ENCODE data around the gene ZMIZ1.
"Not testable (repeated sequence)": the region's sequence is repeated elsewhere in the genome, so short reads cannot be mapped to it uniquely, and the experiment has no call there.

ZMIZ1 gene

DNA sequence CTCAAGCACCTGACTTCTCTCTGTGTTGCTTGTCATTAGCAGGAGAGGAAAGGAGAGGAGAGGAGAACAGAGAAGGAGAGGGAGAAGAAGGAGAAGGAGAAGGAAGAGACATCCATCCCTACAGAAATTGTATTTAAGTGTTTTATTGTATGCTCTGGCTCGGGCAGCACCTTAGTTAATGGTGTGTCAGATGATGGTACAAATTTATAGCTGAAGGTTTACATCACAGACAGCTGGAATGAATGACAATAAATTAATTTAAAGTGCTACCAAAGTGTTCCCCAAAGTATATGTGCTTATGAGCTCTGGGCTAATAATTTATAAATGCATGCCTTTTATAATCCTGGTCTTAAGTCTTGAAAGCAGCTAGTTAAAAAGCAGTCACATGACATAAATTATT is 38.1 kb upstream of the ZMIZ1 start:
- DNase-seq: no peak

DNA sequence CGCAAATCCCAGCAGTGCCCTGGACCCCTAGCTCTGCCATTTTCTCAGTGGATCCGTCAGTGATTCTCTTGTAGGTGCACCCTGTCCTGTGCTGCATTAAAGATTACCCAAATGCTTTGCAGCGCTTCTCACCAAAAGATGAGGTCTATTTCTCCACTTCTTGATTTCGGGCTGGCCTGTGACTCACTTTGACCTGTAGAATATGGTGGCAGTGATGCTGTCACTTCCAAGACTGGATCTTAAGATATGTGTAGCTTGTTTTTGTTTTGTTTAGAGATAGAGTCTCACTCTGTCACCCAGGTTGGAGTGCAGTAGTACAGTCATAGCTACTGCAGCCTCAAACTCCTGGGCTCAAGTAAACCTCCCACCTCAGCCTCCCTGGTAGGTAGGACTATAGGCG is 37.0 kb upstream of the ZMIZ1 start:
- no peak for DNase-seq

DNA sequence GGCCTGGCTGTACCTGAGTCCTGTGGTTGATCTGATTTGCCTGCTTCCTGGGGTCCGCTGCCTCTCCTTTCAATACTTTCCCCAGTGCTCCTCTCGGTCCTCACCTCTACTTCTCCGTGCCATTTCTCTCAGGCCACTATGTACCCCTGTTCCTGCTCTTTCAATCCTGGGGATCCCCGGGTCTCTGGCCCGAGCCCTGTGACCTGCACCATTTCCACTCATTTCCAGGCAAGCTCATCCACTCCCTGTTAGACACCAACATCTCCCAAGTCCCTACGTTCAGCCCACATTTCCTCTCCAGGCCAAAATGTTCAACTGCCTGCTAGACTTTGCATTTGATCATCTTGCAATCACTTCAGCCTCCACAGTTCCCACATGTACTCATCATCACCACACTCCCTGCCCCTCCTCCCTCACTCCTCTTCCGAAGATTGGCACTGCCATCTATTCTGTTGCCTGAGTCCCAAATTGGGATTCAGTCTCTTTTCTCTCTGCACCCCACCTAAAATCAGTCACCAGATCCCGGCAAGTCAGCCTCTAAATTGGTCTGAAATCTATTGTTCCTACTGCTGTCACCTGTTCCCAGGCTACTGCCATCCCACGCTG is 34.4 kb upstream of the ZMIZ1 start:
- no peak for DNase-seq

DNA sequence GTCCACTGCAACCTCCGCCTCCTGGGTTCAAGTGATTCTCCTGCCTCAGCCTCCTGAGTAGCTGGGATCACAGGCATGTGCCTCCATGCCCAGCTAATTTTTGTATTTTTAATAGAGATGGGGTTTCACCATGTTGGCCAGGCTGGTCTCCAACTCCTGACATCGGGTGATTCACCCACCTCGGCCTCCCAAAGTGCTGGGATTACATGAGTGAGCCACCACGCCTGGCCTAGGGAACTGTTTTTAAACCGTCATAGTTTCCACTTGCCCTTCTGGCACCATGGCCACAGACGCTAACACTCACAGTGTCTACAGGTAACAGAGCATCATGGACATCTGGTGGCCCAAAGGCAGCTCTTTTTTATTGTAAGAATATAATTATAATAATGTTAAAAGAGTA is 32.4 kb upstream of the ZMIZ1 start:
- DNase-seq: not testable (repeated sequence)

DNA sequence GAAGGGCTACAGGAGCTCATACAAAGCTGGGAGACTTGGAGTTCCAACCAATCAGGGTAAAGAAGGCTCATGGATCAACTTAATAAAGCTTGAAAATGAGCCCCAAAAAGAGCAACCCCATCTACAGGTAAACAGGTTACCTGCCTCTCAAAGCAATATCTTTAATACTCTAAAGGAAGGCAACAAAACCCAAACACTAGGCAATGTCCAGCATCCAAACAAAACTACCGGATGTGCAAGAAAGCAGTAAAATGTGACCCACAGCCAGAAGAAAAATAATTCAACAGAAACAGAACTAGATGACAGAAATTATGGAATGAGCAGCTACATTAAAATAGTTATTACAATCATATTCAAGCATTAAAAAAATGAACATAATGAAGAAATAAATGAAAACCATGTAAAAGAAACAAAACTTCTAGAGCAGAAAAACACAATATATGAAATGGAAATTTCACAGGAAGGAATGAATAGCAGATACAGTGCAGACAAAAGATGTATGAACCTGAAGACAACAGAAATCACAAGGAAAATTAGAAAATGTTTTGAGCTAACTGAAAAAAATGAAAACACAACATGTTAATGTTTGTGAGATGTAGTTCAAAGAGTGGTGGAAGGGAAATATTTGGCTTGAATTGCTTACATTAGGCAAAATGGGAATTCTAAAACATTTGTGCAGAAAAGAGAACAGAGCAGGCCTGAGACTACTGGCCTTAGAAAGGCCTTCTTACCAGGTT is 30.5 kb upstream of the ZMIZ1 start:
- DNase-seq: no peak

DNA sequence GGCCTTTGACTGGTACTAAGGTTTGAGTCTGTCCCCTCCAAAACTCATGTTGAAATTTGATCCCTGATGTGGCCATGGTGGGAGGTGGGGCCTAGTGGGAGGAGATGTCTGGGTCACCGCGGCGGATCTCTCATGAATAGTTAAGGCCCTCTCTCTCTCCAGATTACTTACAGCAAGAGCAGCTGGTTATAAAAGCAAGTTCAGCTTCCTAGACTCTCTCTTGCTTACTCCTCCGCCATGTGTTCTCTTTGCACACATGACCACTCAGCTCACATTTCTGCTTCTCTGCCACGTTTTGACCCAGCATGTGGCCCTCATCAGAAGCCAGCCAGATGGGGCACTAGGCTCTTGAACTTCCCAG is 29.9 kb upstream of the ZMIZ1 start:
- DNase-seq: no peak

DNA sequence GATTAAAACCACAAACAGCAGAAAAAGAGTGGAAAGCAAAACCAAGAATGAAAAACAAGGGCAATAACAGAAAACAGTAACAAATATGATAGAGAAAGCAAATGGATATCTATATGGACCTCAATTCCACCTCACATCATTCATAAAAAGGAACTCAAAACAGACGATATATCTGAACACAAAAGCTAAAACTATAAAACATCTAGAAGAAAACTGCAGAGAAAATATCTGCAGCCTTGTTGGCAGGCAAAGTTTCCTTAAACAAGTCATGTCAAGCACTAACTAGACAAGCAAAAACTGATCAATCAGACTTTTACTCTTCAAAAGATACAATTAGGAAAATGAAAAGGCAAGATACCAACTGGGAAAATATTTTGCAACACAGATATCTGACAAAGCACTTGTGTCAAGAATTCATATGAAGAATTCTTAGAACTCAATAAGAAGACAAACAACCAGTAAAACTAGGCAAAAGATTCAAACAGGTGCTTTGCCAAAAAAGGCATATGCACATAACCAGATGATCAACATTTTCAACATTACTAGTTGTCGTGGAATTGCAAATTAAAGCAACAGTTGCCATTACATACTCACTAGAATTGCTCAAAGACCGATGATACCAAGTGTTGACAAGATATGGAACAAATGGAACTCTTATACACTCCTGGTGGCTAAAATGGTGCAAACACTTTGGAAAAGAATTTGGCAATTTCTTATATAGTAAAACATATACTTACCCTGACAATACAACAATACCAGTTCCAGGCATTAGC is 25.9 kb upstream of the ZMIZ1 start:
- DNase-seq: no peak

DNA sequence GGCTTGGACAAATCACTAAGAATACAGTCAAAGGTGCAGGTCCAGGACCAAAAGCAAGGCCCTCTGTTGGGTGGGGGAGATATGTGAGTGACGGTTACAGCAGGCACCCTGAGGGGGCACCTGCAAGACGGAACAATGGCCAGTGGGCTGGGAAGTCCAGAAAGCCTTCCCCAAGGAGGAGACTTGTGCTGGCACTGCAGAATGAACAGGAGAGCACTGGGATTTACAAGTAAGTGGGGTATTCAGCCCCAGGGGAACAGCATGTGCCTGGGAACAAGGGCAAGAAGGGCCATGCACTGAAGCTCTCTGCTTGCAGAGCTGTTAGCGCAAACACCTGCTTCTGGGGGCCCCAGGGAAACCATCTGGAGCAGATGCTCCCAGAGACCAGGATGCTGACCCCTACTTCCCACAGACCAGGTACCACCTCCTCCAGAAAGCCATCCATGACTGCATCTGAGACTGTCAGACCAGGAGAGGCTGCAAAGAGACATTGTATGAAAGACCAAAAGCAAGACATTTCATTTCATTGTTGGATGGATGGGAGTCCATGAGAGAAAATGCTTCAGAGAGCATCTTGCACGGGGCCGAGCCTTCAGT is 24.6 kb upstream of the ZMIZ1 start:
- no peak for DNase-seq

DNA sequence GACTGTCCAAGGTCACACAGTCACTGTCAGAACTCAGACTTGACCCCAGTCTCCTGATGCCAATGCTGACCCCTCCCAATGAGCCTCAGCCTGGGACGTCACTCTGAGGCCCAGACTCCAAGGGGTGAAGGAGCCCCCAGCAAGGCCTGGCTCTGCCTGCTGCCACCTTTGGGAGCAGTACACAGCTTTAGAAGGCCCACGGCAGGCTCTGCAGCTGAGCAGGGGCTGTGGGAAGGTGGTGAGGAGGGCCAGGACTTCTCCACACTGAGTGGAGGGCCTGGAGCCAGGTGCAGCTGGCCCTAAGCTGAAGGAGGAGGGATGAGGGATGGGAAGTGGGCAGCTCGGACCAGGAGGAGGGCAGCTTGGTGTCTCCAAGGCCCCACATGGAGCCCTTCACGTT is 23.9 kb upstream of the ZMIZ1 start:
- DNase-seq: no peak

DNA sequence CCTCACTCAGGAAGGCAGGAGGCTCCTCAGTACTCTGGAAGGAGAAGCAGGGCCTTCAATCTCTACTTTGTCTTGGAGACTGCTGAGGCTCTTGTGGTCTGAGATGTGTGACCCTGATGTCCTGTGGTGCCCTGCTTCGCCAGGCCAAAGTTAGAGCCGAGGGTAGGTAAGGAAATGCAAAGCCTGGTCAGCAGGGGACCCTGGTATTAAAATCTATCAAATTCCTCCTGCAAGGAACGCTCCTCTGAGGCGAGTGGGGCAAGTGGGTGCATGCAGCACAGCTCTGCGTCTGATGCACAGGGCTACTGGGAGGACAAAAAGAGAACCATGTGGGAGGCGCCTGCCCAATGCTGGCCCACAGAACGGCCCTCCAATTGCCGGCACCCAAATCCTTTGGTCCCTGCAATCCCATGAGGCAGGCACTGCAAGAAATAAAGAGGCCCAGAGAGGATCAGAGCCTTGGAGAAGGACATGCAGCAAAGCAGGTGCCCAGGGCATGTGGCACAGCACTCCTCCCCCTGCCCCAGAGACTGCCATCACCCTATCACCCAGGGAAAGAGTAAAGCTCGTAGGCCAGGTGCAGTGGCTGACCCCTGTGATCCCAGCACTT is 23.1 kb upstream of the ZMIZ1 start:
- DNase-seq: no peak

DNA sequence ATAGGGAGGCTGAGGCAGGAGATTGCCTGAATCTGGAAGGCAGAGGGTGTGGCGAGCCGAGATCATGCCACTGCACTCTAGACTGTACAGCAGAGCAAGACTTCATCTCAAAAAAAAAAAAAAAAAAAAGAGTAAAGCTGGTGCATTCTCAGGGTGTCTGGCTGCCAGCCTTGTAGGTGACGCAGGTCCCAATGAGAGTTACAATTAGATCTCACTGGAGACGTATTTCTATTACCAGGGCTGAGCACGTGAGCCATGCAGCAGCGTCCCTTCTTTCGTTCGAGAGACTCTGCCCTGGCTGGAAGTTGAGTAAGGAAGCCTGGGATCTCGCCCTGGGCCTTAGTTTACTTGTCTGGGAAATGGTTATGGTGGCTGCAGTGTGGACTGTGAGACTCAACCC is 22.4 kb upstream of the ZMIZ1 start:
- DNase-seq: no peak

DNA sequence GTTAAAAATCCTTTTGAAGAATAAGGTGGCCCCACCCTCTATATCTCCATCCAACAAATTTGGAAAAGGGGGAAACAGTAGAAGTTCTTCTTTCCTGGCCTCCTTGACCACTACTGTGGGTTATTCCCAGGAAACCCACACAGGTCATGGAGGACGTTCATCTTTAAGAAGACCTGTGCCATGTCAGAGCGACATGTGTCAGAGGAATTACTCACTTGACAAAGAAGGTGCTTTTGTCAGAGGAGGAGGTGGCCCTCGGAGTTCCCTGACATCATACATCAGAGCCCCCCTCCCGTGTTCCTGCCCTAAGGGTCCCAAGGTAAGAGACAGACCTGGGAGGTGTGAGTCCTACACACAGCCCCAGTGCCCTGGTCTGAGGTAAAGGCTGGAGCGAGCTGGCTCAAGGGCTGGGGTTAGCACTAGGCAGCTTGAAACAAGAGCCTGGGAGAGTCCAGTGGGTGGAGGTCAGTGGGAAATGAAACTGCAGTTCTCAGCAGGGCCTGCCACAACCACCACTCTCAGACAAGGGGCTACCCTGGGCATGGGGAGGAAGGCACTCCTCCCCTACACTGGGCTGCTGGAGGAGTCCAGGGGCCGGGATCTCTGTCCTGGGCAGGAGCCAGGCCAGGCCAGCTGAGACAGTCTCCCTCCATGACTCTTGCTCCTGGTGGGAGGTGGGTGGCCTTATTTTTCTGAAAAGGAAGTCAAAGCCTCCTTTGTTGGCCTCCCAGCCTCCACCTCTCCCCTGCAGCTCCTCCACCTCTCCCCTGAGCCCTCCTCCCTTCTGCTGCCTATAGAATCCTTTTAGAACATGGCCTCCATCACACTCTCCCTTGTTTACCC is 21.8 kb upstream of the ZMIZ1 start:
- DNase-seq: no peak

DNA sequence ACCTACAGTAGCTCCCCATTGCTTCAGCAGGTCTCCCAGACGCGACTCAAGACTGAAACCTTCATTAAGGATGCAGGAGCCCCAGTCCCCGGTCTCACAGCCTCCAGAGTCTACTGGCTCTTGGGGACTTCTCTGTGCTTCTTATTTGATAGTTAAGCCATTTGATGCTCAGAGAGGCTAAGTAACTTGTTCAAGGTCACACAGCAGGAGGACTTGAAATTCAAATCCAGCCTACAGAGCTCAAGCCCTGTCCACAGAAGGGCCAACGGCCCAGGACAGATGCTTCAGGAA is 21.2 kb upstream of the ZMIZ1 start:
- DNase-seq: no peak

DNA sequence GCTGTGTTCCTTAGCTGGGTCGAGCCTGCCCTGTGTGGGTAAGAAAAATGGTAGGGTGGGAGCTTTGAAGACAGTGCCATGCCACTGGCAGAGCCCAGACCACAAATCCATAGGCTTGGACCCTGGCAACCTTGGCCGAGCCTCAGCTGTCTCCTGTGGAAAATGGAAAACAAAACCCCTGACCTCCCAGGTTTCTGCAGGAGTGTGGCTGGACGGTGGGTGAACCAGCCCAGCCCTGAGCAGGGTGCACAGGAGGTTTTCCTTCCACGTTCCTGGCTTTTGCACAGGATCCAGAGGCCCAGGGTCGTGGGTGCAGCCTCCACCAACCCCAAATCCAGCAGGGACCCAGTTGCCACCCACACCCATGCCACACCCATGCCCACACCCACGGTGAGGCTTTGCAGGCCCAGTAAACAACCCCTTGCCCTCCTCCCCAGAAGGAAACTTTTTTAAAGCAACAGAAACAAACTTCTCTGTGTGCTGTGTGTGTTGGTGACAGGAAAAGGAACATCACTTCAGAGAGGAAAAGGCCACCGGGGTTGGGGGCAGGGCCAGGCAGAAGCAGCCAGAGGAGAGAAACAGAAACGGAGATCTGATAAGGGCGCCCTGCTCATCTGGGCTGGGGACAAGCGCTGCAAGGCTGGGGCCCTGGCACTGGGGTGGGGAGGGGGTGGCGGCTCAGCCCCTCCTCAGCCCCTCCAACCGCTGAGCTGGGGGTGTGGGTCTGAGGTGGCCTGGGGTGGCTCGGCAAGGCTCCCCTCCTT is 20.7 kb upstream of the ZMIZ1 start:
- DNase-seq: peak; percentile 48 to 63

DNA sequence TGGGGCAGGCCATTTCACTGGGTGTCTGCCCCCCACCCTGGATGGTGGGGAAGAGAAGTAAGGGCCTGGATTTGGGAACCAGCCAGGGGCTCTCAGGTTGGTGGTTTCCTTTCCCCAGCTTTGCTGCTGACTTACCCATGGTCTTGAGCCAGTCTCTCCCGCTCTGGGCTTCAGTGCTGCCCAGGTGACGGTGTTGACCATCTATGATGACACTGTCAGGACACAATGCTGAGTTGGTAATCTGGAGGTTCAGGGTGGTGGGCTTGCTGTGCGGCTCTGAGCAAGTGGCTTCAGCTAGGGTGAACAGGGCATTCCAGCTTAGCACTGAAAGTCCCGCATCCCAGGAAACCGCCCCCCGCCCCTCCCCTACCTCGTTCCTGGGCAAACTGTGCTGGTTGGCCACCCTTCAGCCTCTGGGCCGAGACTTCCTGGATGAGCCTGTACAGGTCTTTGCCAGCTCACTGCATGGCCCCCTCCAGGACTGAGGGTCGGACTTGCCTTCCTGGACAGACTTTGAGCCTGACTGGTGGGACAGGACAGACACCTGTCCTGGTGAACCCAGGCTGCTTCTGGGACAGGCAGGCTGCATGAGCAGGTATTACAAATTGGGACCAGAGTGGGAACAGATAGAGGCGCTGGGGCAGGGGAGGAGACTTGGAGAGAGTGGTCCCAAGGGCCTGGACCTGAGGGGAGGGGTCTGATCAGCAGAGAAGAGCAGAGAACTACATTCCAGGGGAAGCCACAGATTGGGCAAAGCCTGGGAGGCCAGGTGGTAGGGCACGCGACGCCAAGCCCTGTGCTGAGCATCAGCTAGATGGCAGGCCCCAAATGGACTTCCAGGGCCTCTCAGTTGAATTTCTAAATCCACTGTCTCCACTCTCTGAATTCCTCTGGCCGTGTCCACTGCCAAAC is 19.9 kb upstream of the ZMIZ1 start:
- no peak for DNase-seq

DNA sequence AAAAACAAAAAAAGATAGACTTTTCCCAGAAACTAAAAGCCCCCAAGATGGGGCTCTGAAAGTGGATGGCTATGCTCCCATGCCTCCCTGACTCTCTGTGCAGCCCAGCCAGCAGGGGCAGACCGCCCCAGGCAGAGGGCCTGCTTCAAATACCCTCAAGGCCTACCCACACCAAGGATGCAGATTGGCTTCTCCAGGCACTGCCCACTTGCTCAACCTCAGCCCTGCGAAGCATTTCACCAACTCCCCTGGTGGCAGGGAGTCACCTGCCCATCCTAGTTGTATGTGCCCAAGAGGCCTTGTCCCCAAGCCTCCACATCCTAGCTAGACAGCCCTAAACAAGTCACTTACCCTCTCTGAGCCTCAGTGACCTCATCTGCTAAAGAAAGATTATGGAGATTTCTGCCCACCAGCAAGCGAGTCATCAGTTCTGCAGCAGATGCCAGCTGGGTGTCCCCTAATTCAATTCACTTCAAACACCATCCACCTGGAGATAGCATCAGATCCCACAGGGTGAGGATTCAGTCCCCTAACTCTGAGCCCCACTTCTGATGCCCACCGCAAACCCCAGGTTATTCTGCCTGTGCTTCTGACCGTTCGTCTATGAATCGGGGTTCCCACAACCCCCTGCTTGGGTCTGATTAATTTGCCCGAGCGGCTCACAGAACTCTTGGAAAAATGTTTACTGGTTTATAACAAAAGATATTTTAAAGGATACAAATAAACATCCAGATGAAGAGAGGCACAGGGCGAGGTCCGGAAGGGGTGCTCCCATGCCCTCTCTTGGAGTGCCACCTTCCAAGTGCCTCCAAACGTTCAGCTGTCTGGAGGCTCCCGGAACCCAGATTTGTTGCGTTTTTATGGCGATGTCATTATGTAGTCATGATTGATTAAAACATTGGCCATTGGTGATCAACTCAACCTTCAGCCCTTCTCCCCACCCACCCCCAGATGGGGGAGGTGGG is 18.6 kb upstream of the ZMIZ1 start:
- DNase-seq: no peak

DNA sequence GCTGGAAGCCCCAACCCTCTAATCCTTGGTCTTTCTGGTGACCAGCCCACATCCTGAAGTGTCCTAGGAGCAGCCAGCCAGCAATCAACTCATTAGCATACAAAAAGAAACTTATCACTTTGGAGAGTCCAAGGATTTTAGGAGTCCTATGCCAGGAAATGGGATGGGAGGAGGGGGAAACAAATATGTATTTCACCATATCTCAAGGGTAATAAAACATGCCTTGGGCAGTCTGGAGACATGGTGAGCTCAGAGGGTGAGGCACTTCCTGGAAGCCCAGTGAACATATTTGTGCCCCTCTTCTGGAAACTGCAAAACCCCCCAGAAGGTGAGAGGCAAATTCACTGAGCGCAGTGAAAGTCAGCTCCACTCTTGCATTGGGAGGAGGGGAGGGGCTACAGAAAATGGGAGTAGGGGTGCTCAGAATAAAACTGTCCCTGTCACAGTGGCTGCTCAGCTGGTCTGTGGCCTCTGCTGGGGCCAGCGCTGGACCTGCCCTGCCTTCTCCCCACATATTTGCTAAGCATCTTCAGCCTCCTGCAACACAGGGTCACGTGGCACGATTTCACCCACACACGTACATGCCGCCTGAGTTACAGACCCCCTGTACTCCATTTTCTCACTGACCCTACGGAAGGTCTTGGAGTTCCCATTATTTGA is 17.7 kb upstream of the ZMIZ1 start:
- DNase-seq: no peak

DNA sequence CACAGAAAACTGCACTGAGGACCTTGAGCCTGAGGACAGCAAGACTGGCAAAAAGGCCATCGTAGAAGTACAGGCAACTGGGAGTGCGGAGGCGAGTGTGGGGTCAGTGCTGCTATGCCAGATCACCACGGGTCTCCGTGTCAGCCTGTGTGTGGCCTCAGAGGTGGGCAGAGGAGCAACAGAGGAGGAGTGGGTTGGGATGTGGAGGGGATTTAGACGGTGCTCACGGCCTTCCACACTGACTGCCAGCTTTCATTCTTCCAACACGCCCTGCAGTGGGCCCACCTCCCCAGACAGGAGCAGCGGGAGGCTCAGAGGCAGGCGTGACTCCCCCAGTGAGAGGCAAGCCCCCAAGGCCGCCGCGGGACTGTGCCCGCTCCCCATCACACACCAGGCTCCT is 17.0 kb upstream of the ZMIZ1 start:
- DNase-seq: no peak
